H1 (cell line): ENCODE data around the gene DICER1.

Source experiments
- BCL11A ChIP-seq, 2 experiments: IDR thresholded peaks; one replicate each; pipeline ENCODE4 v1.6.1; 2011; ENCODE audit warnings: low read depth in 2 of 2, low read length in 2 of 2, mild to moderate bottlenecking in 2 of 2
- EP300 ChIP-seq, 2 experiments: IDR thresholded peaks; 1 replicate in 1 of 2; 2 replicates in 1 of 2; pipeline ENCODE4 v1.6.1; 2011 to 2012; ENCODE audit warnings: low read depth in 2 of 2, low read length in 2 of 2, mild to moderate bottlenecking in 2 of 2, borderline replicate concordance in 1 of 2, inconsistent platforms in 1 of 2, moderate library complexity in 1 of 2
- GABPA ChIP-seq: IDR thresholded peaks from 2 replicates; pipeline ENCODE4 v1.6.1; 2011; ENCODE audit warnings: mild to moderate bottlenecking, low read length, moderate library complexity, borderline replicate concordance; ENCODE audit not compliant: insufficient read depth
- HDAC2 ChIP-seq, 2 experiments: fragments of 300-600 bp in 1 of 2; sonication (generic) in 1 of 2; IDR thresholded peaks; 2 replicates each; pipeline ENCODE4 v1.6.1; 2011 to 2012; ENCODE audit warnings: low read depth in 2 of 2, low read length in 2 of 2, mild to moderate bottlenecking in 2 of 2, moderate library complexity in 2 of 2, borderline replicate concordance in 1 of 2, inconsistent platforms in 1 of 2
- RFX5 ChIP-seq: IDR thresholded peaks from 2 replicates; pipeline ENCODE4 v1.6.1; 2011; ENCODE audit warnings: low read depth, low read length, improper control_type of control experiment, borderline replicate concordance
- TF ChIP-seq, protein P1 (sequence below), 3 experiments: IDR thresholded peaks; 1 replicate in 2 of 3; 2 replicates in 1 of 3; pipeline versions ENCODE4 v1.5.1 to v1.6.1; 2011; ENCODE audit warnings: low read length in 3 of 3, mild to moderate bottlenecking in 3 of 3, inconsistent platforms in 2 of 3, low read depth in 1 of 3, moderate library complexity in 1 of 3; ENCODE audit not compliant: insufficient read depth in 1 of 3; ENCODE audit errors: control extremely low read depth in 1 of 3
- TF ChIP-seq, protein P2 (sequence below): IDR thresholded peaks from 2 replicates; pipeline ENCODE4 v1.6.1; 2011; ENCODE audit warnings: low read length, improper control_type of control experiment

- TF ChIP-seq RFX5 (no peak), BCL11A (IDR thresholded peaks at IDR 0.05; ENCODE audit: low read depth in 2 of 2, low read length in 2 of 2) (no peak), GABPA (no peak), EP300 (IDR thresholded peaks at IDR 0.05; ENCODE audit: borderline replicate concordance in 1 of 2, low read depth in 2 of 2, low read length in 2 of 2) (no peak), HDAC2 (IDR thresholded peaks at IDR 0.05; ENCODE audit: borderline replicate concordance in 1 of 2, low read depth in 2 of 2, low read length in 2 of 2) (no peak)
- TF ChIP-seq, protein P1, sequence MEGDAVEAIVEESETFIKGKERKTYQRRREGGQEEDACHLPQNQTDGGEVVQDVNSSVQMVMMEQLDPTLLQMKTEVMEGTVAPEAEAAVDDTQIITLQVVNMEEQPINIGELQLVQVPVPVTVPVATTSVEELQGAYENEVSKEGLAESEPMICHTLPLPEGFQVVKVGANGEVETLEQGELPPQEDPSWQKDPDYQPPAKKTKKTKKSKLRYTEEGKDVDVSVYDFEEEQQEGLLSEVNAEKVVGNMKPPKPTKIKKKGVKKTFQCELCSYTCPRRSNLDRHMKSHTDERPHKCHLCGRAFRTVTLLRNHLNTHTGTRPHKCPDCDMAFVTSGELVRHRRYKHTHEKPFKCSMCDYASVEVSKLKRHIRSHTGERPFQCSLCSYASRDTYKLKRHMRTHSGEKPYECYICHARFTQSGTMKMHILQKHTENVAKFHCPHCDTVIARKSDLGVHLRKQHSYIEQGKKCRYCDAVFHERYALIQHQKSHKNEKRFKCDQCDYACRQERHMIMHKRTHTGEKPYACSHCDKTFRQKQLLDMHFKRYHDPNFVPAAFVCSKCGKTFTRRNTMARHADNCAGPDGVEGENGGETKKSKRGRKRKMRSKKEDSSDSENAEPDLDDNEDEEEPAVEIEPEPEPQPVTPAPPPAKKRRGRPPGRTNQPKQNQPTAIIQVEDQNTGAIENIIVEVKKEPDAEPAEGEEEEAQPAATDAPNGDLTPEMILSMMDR (IDR thresholded peaks at IDR 0.05; ENCODE audit: control extremely low read depth in 1 of 3, insufficient read depth in 1 of 3, low read depth in 1 of 3, low read length in 3 of 3), result no peak
- TF ChIP-seq, protein P2, sequence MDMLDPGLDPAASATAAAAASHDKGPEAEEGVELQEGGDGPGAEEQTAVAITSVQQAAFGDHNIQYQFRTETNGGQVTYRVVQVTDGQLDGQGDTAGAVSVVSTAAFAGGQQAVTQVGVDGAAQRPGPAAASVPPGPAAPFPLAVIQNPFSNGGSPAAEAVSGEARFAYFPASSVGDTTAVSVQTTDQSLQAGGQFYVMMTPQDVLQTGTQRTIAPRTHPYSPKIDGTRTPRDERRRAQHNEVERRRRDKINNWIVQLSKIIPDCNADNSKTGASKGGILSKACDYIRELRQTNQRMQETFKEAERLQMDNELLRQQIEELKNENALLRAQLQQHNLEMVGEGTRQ, result no peak
Observed at GRCh38 chr14:95039259-95039992, 117.9 kb downstream of the DICER1 start.
